HepG2 (cell line): Measurements from ENCODE around the gene CLP1. TPM values are rescaled to one million over a fixed set of nuclear protein-coding genes. Genes with fewer than 3 reads are reported as not detected.

Experiments
- GABPB1 ChIP-seq: IDR thresholded peaks from 2 replicates; pipeline ENCODE4 v1.6.1; 2016; ENCODE audit warnings: mild to moderate bottlenecking, missing genetic modification reagents, moderate library complexity, missing compliant biosample characterization
- GATAD1 ChIP-seq: IDR thresholded peaks from 2 replicates; pipeline ENCODE4 v1.6.1; 2016; ENCODE audit warnings: missing genetic modification reagents, missing compliant biosample characterization
- NFYB ChIP-seq: sonication (generic); formaldehyde crosslinking; IDR thresholded peaks from 2 replicates; pipeline ENCODE4 v1.4.0; 2020; ENCODE audit warnings: missing genetic modification reagents
- NR2F6 ChIP-seq, 2 experiments: IDR thresholded peaks; 2 replicates each; pipeline ENCODE4 v1.6.1; 2016; ENCODE audit warnings: antibody characterized with exemption in 1 of 2, mild to moderate bottlenecking in 1 of 2
- RXRB ChIP-seq: IDR thresholded peaks from 2 replicates; pipeline ENCODE4 v1.6.1; 2016; ENCODE audit warnings: borderline replicate concordance, missing genetic modification reagents, missing compliant biosample characterization
- ZNF224 ChIP-seq: sonication (generic); formaldehyde crosslinking; IDR thresholded peaks from 2 replicates; pipeline ENCODE4 v1.5.0; 2020; ENCODE audit warnings: mild to moderate bottlenecking, missing genetic modification reagents
- ZNF788 ChIP-seq: sonication (generic); formaldehyde crosslinking; IDR thresholded peaks from 2 replicates; pipeline ENCODE4 v1.5.0; 2020; ENCODE audit warnings: mild to moderate bottlenecking, missing genetic modification reagents, borderline replicate concordance
- ZNF891 ChIP-seq: sonication (generic); formaldehyde crosslinking; IDR thresholded peaks from 2 replicates; pipeline ENCODE4 v1.5.0; 2020; ENCODE audit warnings: mild to moderate bottlenecking, missing genetic modification reagents
- polyA plus RNA-seq, 8 experiments: library from polyadenylated mRNA; depleted of rRNA in 3 of 8; stranded (reverse) in 7 of 8; unstranded in 1 of 8; fragments of >200 nt; fragmentation: Illumina TruSeq in 4 of 8; extraction: Trizol in 4 of 8; gene quantifications; 2 replicates each; pipeline versions ENCODE4 v1.2.1 to v1.2.3, GENCODE V29; 2011 to 2016; ENCODE audit warnings: low read depth in 4 of 8, missing spikeins in 1 of 8, mixed read lengths in 1 of 8; ENCODE audit not compliant: insufficient read depth in 1 of 8
- total RNA-seq, 5 experiments: library from RNA; depleted of rRNA; stranded (reverse); fragments of >200 nt; fragmentation: Illumina TruSeq; extraction: Trizol; gene quantifications; 2 replicates each; pipeline ENCODE4 v1.2.3, GENCODE V29; 2016; ENCODE audit warnings: low read depth in 1 of 5
- TF ChIP-seq, protein P1 (sequence below): sonication (generic); formaldehyde crosslinking; IDR thresholded peaks from 2 replicates; pipeline ENCODE4 v1.4.0; 2020; ENCODE audit warnings: missing genetic modification reagents, borderline replicate concordance
- TF ChIP-seq, protein P2 (sequence below): sonication (generic); formaldehyde crosslinking; IDR thresholded peaks from 2 replicates; pipeline ENCODE4 v1.5.0; 2020; ENCODE audit warnings: mild to moderate bottlenecking, missing genetic modification reagents, borderline replicate concordance
- TF ChIP-seq, protein P3 (sequence below): IDR thresholded peaks from 2 replicates; pipeline ENCODE4 v1.6.1; 2012; ENCODE audit warnings: inconsistent platforms
- TF ChIP-seq, protein P4 (sequence below): sonication (generic); formaldehyde crosslinking; IDR thresholded peaks from 2 replicates; pipeline ENCODE4 v1.5.0; 2020; ENCODE audit warnings: missing genetic modification reagents, mild to moderate bottlenecking, borderline replicate concordance
- TF ChIP-seq, protein P5 (sequence below): sonication (generic); formaldehyde crosslinking; IDR thresholded peaks from 2 replicates; pipeline ENCODE4 v1.4.0; 2020; ENCODE audit warnings: low read depth, mild to moderate bottlenecking, missing genetic modification reagents

Gene CLP1
- total and polyA plus RNA-seq, 2 of the 13 experiments (the other 11 are each of a cell fraction or from before 2014, with no cell fraction given) = 14.6 to 24.8 TPM

DNA sequence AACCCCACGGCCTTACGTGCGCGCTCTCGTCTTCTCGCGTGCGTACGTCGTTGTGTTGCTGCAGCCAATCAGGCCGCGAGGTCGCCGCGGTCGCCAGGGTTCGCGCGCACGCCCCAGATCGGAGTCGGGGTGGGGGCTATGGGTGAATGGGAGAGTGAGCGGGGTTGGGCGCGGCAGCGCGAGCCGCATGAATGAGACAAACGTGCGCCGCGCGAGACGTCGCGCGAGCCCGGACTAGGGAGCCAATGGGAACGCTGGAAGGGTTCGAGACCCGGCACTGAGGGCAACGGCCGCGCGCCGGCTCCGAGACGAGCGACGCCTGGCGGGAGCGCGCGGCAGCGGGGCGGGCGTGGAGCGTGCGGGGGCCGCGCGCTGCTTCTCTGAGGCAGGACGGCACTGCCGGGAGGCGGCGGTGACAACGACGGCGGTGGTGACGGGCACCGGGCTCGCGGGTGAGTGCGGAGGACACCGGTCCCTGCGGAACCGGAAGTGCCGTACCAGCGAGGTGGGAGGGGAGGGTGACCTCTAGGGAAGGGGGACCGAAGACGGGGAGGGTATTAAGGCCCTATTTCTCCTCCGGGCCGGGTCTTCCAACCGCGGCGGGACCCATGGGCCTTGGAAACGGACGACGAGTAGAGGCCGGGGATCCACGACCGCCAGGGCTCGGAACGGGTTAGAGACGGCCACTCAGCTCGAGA lies 10.3 kb downstream of the CLP1 start, which contains the start of gene ZDHHC5 (continued):
- TF ChIP-seq, protein P1, sequence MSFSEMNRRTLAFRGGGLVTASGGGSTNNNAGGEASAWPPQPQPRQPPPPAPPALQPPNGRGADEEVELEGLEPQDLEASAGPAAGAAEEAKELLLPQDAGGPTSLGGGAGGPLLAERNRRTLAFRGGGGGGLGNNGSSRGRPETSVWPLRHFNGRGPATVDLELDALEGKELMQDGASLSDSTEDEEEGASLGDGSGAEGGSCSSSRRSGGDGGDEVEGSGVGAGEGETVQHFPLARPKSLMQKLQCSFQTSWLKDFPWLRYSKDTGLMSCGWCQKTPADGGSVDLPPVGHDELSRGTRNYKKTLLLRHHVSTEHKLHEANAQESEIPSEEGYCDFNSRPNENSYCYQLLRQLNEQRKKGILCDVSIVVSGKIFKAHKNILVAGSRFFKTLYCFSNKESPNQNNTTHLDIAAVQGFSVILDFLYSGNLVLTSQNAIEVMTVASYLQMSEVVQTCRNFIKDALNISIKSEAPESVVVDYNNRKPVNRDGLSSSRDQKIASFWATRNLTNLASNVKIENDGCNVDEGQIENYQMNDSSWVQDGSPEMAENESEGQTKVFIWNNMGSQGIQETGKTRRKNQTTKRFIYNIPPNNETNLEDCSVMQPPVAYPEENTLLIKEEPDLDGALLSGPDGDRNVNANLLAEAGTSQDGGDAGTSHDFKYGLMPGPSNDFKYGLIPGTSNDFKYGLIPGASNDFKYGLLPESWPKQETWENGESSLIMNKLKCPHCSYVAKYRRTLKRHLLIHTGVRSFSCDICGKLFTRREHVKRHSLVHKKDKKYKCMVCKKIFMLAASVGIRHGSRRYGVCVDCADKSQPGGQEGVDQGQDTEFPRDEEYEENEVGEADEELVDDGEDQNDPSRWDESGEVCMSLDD (CRISPR knock-in tag) = no peak
- TF ChIP-seq RXRB (peak; percentile 9; the same call in 1 of the 2 replicates), GABPB1 (CRISPR knock-in tag) (peak; percentile 92), ZNF788 (CRISPR knock-in tag) (peak; percentile 61; the same call in 1 of the 2 replicates), NR2F6 (IDR thresholded peaks at IDR 0.05) (no peak), NR2F6 (CRISPR knock-in tag; IDR thresholded peaks at IDR 0.05) (peak; percentile 6), GATAD1 (CRISPR knock-in tag) (peak; percentile 84), ZNF224 (CRISPR knock-in tag) (no peak), NFYB (CRISPR knock-in tag) (peak; percentile 80), ZNF891 (CRISPR knock-in tag) (0 out of 2 replicates have a peak, but pooled peaks have one; percentile 37)
- TF ChIP-seq, protein P2, sequence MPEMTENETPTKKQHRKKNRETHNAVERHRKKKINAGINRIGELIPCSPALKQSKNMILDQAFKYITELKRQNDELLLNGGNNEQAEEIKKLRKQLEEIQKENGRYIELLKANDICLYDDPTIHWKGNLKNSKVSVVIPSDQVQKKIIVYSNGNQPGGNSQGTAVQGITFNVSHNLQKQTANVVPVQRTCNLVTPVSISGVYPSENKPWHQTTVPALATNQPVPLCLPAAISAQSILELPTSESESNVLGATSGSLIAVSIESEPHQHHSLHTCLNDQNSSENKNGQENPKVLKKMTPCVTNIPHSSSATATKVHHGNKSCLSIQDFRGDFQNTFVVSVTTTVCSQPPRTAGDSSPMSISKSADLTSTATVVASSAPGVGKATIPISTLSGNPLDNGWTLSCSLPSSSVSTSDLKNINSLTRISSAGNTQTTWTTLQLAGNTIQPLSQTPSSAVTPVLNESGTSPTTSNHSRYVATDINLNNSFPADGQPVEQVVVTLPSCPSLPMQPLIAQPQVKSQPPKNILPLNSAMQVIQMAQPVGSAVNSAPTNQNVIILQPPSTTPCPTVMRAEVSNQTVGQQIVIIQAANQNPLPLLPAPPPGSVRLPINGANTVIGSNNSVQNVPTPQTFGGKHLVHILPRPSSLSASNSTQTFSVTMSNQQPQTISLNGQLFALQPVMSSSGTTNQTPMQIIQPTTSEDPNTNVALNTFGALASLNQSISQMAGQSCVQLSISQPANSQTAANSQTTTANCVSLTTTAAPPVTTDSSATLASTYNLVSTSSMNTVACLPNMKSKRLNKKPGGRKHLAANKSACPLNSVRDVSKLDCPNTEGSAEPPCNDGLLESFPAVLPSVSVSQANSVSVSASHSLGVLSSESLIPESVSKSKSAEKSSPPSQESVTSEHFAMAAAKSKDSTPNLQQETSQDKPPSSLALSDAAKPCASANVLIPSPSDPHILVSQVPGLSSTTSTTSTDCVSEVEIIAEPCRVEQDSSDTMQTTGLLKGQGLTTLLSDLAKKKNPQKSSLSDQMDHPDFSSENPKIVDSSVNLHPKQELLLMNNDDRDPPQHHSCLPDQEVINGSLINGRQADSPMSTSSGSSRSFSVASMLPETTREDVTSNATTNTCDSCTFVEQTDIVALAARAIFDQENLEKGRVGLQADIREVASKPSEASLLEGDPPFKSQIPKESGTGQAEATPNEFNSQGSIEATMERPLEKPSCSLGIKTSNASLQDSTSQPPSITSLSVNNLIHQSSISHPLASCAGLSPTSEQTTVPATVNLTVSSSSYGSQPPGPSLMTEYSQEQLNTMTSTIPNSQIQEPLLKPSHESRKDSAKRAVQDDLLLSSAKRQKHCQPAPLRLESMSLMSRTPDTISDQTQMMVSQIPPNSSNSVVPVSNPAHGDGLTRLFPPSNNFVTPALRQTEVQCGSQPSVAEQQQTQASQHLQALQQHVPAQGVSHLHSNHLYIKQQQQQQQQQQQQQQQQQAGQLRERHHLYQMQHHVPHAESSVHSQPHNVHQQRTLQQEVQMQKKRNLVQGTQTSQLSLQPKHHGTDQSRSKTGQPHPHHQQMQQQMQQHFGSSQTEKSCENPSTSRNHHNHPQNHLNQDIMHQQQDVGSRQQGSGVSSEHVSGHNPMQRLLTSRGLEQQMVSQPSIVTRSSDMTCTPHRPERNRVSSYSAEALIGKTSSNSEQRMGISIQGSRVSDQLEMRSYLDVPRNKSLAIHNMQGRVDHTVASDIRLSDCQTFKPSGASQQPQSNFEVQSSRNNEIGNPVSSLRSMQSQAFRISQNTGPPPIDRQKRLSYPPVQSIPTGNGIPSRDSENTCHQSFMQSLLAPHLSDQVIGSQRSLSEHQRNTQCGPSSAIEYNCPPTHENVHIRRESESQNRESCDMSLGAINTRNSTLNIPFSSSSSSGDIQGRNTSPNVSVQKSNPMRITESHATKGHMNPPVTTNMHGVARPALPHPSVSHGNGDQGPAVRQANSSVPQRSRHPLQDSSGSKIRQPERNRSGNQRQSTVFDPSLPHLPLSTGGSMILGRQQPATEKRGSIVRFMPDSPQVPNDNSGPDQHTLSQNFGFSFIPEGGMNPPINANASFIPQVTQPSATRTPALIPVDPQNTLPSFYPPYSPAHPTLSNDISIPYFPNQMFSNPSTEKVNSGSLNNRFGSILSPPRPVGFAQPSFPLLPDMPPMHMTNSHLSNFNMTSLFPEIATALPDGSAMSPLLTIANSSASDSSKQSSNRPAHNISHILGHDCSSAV = no peak
- TF ChIP-seq, protein P3, sequence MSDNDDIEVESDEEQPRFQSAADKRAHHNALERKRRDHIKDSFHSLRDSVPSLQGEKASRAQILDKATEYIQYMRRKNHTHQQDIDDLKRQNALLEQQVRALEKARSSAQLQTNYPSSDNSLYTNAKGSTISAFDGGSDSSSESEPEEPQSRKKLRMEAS = peak; percentile 86
- TF ChIP-seq, protein P4, sequence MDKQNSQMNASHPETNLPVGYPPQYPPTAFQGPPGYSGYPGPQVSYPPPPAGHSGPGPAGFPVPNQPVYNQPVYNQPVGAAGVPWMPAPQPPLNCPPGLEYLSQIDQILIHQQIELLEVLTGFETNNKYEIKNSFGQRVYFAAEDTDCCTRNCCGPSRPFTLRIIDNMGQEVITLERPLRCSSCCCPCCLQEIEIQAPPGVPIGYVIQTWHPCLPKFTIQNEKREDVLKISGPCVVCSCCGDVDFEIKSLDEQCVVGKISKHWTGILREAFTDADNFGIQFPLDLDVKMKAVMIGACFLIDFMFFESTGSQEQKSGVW (CRISPR knock-in tag) = no peak
- TF ChIP-seq, protein P5, sequence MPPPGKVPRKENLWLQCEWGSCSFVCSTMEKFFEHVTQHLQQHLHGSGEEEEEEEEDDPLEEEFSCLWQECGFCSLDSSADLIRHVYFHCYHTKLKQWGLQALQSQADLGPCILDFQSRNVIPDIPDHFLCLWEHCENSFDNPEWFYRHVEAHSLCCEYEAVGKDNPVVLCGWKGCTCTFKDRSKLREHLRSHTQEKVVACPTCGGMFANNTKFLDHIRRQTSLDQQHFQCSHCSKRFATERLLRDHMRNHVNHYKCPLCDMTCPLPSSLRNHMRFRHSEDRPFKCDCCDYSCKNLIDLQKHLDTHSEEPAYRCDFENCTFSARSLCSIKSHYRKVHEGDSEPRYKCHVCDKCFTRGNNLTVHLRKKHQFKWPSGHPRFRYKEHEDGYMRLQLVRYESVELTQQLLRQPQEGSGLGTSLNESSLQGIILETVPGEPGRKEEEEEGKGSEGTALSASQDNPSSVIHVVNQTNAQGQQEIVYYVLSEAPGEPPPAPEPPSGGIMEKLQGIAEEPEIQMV (CRISPR knock-in tag) = peak; percentile 63; the same call in 1 of the 2 replicates
